ENCODE results near the gene KCNH1.

Gene KCNH1

GRCh38 chr1:211133836-211134669 lies at the start of gene KCNH1:
Gene KCNH1, minus strand, starts transcription at chr1:211134148. Its CDS starts 203 bp downstream, at chr1:211133945.
- DNase-seq = peak; percentile 86

GRCh38 chr1:211182746-211183145 lies 48.8 kb upstream of the KCNH1 start:
- DNase-seq = no peak

GRCh38 chr1:211174375-211174774 lies 40.4 kb upstream of the KCNH1 start:
- no peak for DNase-seq

GRCh38 chr1:211172657-211173056 lies 38.7 kb upstream of the KCNH1 start:
- DNase-seq = no peak

- no peak for DNase-seq
These were observed 35.4 kb upstream of the KCNH1 start for GRCh38 chr1:211169353-211169752.

- DNase-seq = no peak
These were observed 24.9 kb upstream of the KCNH1 start for GRCh38 chr1:211158866-211159265.

- peak; percentile 66 for DNase-seq
These were observed 21.1 kb upstream of the KCNH1 start for GRCh38 chr1:211155040-211155439.

- no peak for DNase-seq
These were observed 20.0 kb upstream of the KCNH1 start for GRCh38 chr1:211153932-211154331.

GRCh38 chr1:211148366-211148765 lies 14.4 kb upstream of the KCNH1 start:
- no peak for DNase-seq

- no peak for DNase-seq
These were observed 12.0 kb upstream of the KCNH1 start for GRCh38 chr1:211145944-211146343.

- peak; percentile 76 for DNase-seq
These were observed 1.5 kb upstream of the KCNH1 start for GRCh38 chr1:211135342-211135950.

- DNase-seq = no peak
These were observed 534 bp downstream of the KCNH1 start for GRCh38 chr1:211133393-211133835.

GRCh38 chr1:211132721-211133392 lies 1.1 kb downstream of the KCNH1 start:
- DNase-seq = no peak

- no peak for DNase-seq
These were observed 4.2 kb downstream of the KCNH1 start for GRCh38 chr1:211129776-211130175.

- DNase-seq = peak; percentile 12
These were observed 6.8 kb downstream of the KCNH1 start for GRCh38 chr1:211127166-211127565.

- peak; percentile 72 for DNase-seq
These were observed 7.3 kb downstream of the KCNH1 start for GRCh38 chr1:211126622-211127021.

- DNase-seq = peak; percentile 62
These were observed 15.4 kb downstream of the KCNH1 start for GRCh38 chr1:211118407-211119102.

GRCh38 chr1:211114446-211114845 lies 19.5 kb downstream of the KCNH1 start:
- no peak for DNase-seq

- no peak for DNase-seq
These were observed 20.4 kb downstream of the KCNH1 start for GRCh38 chr1:211113566-211113965.

GRCh38 chr1:211111351-211111750 lies 22.6 kb downstream of the KCNH1 start:
- DNase-seq = no peak

GRCh38 chr1:211101481-211101880 lies 32.5 kb downstream of the KCNH1 start:
- DNase-seq = no peak

- no peak for DNase-seq
These were observed 34.6 kb downstream of the KCNH1 start for GRCh38 chr1:211099393-211099792.

GRCh38 chr1:211095381-211095780 lies 38.6 kb downstream of the KCNH1 start:
- DNase-seq = no peak

Data from fibroblast of upper back skin (primary cell).